HFF-Myc (cell line): ENCODE measurements around the gene GIN1.

Experiments used
- DNase-seq: peaks from one replicate; pipeline ENCODE4 v3.0.0-alpha.2; 2011; ENCODE audit warnings: low read depth; ENCODE audit errors: extremely low read depth
- H3K4me3 ChIP-seq: replicated peaks from 2 replicates; pipeline ENCODE4 v1.5.1; 2011; ENCODE audit warnings: low read depth, mild to moderate bottlenecking, control low read depth, low read length
- CTCF ChIP-seq: IDR thresholded peaks from 2 replicates; pipeline ENCODE4 v1.5.1; 2012; ENCODE audit warnings: mild to moderate bottlenecking, low read depth, low read length, control low read depth; ENCODE audit errors: missing control alignments

The GIN1 gene

GRCh38 chr5:103138202-103138690 is 18.3 kb upstream of the GIN1 start:
- DNase-seq: no peak
- H3K4me3 ChIP-seq: no peak overlapping the region
- no peak for TF ChIP-seq CTCF

GRCh38 chr5:103135461-103135860 is 15.5 kb upstream of the GIN1 start:
- no peak overlapping the region for H3K4me3 ChIP-seq
- DNase-seq: no peak
- no peak for TF ChIP-seq CTCF

- no peak for TF ChIP-seq CTCF
- DNase-seq: no peak
- H3K4me3 ChIP-seq: no peak overlapping the region
Observed at GRCh38 chr5:103133231-103133630, 13.3 kb upstream of the GIN1 start.

GRCh38 chr5:103132684-103133083 is 12.7 kb upstream of the GIN1 start:
- no peak for DNase-seq
- H3K4me3 ChIP-seq: no peak overlapping the region
- no peak for TF ChIP-seq CTCF

- no peak overlapping the region for H3K4me3 ChIP-seq
- no peak for TF ChIP-seq CTCF
- DNase-seq: no peak
Observed at GRCh38 chr5:103128202-103128601, 8.3 kb upstream of the GIN1 start.

- TF ChIP-seq CTCF: no peak
- H3K4me3 ChIP-seq: no peak overlapping the region
- no peak for DNase-seq
Observed at GRCh38 chr5:103127292-103127817, 7.4 kb upstream of the GIN1 start.

GRCh38 chr5:103126557-103126956 is 6.6 kb upstream of the GIN1 start:
- no peak overlapping the region for H3K4me3 ChIP-seq
- no peak for TF ChIP-seq CTCF
- DNase-seq: no peak
